NCI-H526 treated with DMSO at 0.1 percent for 48 hours (cell line): ENCODE data around the gene LYZL6.

ENCODE experiments used
- DNase-seq: peaks from one replicate; lab custom pipeline; 2025; lab: John Stamatoyannopoulos, UW

LYZL6 gene

GRCh38 chr17:35943537-35943936, at the start of gene LYZL6:
Gene LYZL6, minus strand, starts transcription at chr17:35943713. Its CDS starts 4,357 bp downstream, at chr17:35939356.
- DNase-seq: no peak

GRCh38 chr17:35991075-35991474, 47.6 kb upstream of the LYZL6 start:
- DNase-seq: no peak

GRCh38 chr17:35988164-35988563, 44.7 kb upstream of the LYZL6 start:
- DNase-seq: no peak

- DNase-seq: no peak
Observed at GRCh38 chr17:35986643-35987042, 43.1 kb upstream of the LYZL6 start, which contains the start of gene CCL14. Gene CCL14, minus strand, starts transcription at chr17:35986729. Its CDS starts 80 bp downstream, at chr17:35986649.

- no peak for DNase-seq
Observed at GRCh38 chr17:35984140-35984539, 40.6 kb upstream of the LYZL6 start.

GRCh38 chr17:35982409-35983191, 39.1 kb upstream of the LYZL6 start:
- DNase-seq: no peak

- DNase-seq: no peak
Observed at GRCh38 chr17:35981908-35982330, 38.4 kb upstream of the LYZL6 start.

GRCh38 chr17:35981246-35981645, 37.7 kb upstream of the LYZL6 start, which contains the start of gene CCL16:
Gene CCL16, minus strand, starts transcription at chr17:35981497. Its CDS starts 77 bp downstream, at chr17:35981420.
- DNase-seq: no peak

GRCh38 chr17:35978346-35978745, 34.8 kb upstream of the LYZL6 start:
- no peak for DNase-seq

GRCh38 chr17:35977509-35977908, 34.0 kb upstream of the LYZL6 start:
- DNase-seq: no peak

- DNase-seq: no peak
Observed at GRCh38 chr17:35973333-35974260, 30.1 kb upstream of the LYZL6 start.

- DNase-seq: no peak
Observed at GRCh38 chr17:35972945-35973332, 29.4 kb upstream of the LYZL6 start.

- no peak for DNase-seq
Observed at GRCh38 chr17:35972535-35972934, 29.0 kb upstream of the LYZL6 start.

GRCh38 chr17:35972066-35972465, 28.6 kb upstream of the LYZL6 start:
- DNase-seq: no peak

- peak; percentile 44 for DNase-seq
Observed at GRCh38 chr17:35969558-35970380, 26.3 kb upstream of the LYZL6 start.

- DNase-seq: no peak
Observed at GRCh38 chr17:35968520-35969054, 25.1 kb upstream of the LYZL6 start.

GRCh38 chr17:35965272-35965671, 21.8 kb upstream of the LYZL6 start:
- no peak for DNase-seq

GRCh38 chr17:35963663-35964062, 20.1 kb upstream of the LYZL6 start:
- no peak for DNase-seq

- no peak for DNase-seq
Observed at GRCh38 chr17:35953720-35954119, 10.2 kb upstream of the LYZL6 start.

GRCh38 chr17:35949401-35949800, 5.9 kb upstream of the LYZL6 start:
- no peak for DNase-seq

- DNase-seq: no peak
Observed at GRCh38 chr17:35948092-35948491, 4.6 kb upstream of the LYZL6 start.
